GM18498 (cell line): ENCODE data around the gene RAB36.
"Not testable (repeated sequence)": the region's sequence is repeated elsewhere in the genome, so short reads cannot be mapped to it uniquely, and the experiment has no call there.

ENCODE experiments used
- ATAC-seq: cut with Tn5 transposase; IDR thresholded peaks from one replicate; pipeline ENCODE4 v1.9.1; 2021; ENCODE audit warnings: mild to moderate bottlenecking, moderate library complexity; ENCODE audit not compliant: unreplicated experiment

Gene RAB36

DNA sequence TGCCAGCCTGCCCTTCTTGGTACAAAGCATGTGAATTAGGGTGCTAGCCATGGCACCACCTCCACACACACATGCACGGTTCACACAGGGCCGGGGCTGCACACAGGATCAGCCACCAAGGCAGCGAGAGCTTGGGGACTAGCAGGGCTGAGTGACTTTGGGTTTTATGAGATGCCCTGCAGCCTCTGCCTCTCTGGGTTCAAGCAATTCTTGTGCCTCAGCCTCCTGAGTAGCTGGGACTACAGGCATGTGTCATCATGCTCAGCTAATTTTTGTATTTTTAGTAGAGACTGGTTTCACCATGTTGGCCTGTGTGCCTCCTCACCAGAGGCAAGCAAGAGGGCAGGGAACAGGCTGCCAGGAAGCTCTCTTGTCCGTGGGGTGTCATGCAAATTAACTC is 8.3 kb upstream of the RAB36 start:
- not testable (repeated sequence) for ATAC-seq

DNA sequence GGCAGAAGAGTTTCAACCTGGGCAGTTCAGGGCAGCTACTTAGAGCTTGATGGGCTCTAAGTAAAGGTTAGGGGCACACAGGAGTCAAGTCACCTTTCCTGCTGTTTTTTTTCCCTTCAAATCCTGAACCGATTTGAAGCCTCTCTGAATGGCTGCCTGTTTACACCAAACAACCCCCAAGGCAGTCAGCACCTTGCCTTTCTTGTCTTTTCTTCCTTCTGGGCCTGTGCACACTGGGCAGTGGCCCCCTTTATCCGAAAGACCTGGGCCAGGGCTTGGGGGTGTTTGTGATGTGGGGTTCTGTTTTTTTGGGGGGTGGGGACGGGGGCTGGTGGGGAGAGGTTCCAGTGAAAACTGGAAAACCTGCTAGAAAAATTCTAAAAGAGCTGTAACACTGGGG is 7.8 kb upstream of the RAB36 start:
- ATAC-seq: no peak

DNA sequence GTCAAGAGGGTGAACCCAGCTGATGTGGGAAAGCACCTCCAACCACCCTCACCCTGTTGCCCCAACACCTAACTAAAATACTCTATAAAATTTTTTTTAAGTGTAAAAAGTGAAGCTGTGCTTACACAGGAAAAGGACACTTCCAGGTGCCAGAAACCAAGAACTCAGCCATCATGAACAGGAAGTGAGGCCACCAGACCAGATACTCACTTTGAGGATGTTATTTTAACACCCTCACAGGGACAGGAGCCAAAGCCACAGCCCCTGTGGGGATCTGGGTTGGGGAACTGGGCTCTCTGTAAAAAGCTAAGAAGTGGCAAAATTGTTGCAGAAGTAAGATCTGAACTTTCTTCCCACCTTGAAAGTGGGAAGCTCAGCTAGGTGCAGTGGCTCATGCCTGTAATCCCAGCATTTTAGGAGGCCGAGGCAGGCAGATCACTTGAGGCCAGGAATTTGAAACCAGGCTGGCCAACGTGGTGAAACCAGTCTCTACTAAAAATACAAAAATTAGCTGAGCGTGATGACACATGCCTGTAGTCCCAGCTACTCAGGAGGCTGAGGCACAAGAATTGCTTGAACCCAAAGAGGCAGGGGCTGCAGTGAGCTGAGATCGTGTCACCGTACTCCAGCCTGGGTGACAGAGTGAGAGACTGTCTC is 7.2 kb upstream of the RAB36 start:
- ATAC-seq: peak; percentile 53

DNA sequence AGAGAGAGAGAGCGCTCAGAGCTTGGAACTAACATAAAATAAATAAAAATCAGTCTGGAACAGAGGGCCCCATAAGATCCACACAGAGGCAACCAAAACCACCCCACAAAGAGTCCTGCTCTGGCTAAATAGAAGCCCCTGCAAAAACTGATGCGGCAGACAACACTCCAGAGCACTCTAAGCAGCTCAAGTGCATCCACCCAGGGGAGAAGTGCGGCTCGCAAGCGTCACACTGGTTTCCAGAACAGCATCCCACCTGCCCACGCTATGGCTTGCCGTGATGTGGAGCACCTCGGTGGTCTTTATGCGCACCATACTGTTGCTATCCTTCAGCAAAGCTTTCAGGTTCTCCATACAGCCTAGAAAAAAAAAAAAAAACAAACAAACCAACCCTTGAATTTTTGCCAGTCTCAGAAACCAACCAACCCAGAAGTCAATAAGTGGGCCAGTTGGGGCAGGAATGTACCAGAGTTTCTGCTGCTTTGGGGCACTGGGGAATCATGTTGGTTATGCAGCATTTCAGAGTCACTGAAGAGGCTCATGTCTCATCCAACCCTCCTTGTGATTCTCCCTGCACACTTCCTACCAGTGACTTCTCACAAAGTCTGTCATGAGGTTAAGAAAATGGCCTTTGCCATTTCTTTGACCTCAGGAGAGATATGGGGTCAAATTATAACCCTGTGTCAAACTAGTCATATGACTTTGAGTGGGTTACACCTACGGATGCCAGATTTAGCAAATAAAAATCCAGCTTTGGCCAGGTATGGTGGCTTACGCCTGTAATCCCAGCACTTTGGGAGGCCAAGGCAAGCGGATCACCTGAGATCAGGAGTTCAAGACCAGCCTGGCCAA is 6.5 kb upstream of the RAB36 start:
- no peak for ATAC-seq

DNA sequence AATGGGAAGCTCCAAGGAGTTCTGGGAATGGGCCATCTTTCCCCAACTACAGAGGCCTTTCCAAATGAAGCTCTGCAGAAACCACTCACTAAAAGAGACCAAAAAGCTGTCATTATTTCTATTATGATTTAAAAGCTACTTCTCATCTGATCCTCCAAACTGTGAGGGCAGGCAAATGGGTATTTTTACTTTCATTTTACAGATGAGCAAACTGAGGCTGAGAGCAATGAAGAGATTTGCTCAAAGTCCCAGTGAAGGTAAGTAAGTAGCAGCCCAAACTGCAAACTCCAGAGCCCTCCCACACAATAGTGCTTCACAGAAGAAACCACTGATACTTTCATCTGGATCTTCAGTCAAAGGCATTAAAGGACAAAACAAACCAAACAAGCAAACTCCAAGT is 4.9 kb upstream of the RAB36 start:
- no peak for ATAC-seq

DNA sequence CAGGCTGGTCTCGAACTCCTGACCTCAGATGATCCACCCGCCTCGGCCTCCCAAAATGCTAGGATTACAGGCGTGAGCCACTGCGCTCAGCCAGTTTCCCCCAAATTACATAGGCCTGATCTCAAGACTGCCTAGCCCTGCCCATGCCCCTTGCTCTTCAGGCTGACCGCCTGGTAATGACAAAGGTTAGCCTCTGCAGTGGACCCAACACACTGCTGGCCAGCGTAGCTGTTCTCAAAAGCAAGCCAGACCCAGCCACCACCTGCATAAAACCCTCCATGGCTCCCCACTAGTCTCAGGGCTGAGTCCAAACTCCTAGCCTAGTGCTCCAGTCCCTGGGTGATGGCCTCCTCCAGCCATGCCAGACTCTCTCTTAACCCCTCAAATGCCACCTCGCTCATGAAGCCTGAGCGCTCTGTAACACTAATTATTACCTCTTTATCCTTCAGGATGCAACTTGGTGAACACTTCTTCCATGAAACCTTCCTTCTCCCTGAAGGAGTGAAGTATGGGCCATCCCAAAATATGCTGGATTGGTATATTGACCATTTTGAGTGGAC is 2.7 kb upstream of the RAB36 start:
- no peak for ATAC-seq

DNA sequence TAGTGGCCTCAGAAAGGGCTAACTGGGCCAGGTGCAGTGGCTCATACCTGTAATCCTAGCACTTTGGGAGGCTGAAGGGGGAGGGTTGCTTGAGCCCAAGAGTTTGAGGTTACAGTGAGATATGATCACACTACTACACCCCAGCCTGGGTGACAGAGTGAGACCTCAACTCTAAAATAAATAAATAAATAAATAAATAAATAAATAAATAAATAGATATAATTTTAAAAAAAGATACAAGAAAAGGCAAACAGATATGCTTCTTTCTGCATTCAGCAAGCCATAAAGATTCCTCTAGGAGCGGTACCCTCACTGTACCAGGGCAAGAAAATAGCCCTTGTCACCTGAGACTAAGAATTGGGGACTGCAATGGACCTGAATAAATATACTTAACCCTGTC is 2.2 kb upstream of the RAB36 start:
- no peak for ATAC-seq

DNA sequence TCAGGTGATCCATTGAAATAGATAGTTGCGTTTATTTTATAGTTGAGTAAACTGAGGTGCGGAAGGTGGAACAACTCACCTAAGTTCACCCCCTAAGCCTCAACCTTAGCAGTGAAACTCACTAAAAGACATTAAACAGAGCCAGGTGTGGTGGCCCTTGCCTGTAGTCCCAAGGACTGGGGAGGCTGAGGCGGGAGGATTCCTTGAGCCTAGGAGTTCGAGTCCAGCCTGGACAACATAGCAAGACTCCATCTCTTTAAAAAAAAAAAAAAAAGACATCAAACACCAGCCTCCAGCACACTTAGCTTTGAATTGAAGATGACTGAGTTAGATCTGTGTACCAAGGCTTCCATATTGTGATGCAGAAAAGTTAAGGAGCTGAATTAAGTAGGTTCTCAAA is 845 bp upstream of the RAB36 start:
- no peak for ATAC-seq

DNA sequence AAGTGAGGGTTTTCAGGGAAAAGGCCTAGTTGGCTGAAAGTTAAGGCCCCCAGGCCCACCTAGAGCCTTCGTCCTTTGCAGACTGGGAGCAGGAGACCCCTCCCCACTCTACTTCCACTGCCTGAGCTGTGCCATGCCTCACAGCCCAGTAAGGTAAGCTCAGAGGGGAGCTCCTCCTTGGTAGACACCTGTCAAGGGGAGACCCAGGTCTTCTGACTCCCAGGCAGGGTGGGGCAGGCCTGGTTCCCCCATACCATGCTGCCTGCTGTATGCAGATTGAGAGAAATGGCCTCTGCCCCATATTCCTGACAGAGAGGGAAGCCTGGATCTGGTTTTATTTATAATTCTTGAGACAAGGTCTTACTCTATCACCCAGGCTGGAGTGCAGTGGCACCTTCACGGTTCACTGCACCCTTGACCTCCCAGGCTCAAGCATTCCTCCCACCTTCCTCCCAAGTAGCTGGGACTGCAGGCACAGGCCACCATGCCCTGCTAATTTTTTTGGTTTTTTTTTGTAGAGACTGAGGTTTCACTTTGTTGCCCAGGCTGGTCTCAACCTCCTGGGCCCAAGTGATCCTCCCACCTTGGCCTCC is 697 bp downstream of the RAB36 start:
- ATAC-seq: no peak

DNA sequence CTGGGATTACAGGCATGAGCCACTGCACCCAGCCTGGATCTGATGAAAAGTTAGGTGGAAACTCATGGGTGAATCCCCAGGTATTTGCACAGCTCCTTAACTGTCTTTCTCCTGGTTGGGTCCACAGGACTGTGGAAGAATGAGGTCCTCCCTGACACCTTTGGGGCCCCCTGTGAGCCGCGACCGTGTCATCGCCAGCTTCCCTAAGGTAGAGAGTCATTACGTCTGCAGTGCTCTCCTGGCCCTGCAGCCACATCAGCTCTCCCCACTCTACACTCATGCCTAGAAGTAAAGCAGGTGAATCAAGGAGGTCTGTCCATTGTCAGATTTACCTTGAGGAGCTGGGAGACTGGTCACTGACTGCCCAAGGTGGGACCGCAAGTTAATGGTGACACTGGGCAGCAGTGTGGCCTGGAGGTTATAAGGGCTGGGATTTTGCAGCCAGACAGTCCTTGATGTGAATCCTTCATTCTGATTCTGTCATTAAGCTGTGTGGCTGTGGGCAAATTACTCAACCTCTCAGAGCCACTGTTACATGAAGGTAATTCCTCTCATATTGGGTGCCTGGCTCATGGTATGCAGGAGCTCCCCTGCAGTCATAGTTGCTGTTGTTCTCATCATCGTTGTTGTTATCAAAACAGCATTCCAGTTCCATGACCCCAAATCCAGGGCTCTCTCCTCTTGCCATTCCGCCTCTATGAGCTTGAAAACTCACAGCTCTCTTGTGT is 1.4 kb downstream of the RAB36 start:
- ATAC-seq: no peak

DNA sequence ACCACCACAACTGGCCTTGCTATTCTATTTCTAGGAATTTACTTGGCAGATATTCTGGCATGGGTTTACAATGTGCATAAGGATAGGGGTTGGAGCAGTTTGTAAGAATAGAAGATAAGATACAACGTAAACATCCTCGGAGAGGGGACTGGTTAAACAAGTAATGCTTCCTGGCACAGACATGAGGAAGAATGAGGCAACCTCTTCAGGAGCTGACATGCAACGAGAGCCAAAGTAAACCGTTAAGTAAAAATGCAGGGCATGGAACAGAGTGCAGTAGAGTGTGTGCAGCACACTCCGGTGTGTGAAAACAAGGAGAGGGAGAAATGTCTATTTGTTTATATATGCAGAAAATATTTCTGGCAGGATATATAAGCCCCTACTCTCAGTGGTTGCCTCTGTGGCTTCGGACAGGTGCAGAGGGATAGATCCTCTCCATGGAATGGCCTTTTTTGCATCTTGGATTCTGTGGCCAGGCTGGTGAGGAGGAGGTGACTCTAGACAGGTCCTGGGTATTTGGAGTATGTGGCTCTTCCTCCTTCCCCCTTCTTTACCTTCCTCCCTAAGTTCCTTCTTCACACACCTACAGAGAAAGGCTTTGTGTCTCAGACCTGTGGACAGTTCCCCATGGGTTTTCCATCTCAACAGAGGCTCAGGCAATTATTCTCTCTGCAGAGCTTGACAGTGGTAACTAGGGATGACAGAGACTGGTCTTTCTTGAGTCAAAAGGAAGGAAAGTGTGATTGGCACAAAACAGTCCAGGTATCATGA is 2.5 kb downstream of the RAB36 start:
- ATAC-seq: no peak

DNA sequence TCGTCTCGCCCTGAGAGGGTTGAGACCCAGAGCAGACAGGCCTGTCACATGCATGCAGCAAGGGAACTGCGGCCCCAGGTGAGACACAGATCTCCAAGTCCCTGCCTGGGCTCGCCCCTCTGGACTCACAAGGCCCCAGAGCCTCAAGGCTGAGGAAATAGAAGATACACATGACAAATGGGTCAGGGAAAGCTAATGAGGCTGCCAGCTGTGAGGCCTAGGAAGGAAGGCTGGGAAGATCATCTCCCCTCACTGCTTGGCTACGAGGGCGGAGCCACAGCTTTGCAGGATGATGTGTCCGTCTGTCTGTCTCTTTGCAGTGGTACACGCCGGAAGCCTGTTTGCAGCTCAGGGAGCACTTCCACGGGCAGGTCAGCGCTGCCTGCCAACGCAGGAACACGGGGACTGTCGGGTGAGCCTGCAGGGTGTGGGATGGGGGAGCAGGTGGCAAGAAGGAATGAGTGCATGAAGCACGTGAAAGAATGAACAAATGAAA is 4.5 kb downstream of the RAB36 start:
- no peak for ATAC-seq

DNA sequence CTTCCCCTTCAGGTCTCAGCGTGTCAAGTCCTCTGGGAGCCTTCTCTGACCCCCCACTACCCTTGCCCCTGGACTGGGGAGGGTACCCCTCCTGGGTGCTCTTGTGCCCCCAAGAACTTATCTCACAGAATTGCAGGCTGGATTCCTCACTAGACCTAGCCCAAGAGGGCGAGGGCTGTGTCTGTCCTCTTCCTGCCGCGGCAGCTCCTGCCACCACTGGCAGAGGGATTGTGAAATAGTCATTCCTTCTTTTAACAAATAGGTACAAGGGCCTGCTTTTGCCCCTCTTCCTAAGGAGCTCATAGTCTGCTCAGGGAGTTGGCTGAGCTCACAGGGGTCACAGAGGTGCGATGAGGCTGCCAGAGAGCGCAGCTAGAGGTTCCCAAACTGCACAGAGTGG is 5.5 kb downstream of the RAB36 start:
- ATAC-seq: no peak

DNA sequence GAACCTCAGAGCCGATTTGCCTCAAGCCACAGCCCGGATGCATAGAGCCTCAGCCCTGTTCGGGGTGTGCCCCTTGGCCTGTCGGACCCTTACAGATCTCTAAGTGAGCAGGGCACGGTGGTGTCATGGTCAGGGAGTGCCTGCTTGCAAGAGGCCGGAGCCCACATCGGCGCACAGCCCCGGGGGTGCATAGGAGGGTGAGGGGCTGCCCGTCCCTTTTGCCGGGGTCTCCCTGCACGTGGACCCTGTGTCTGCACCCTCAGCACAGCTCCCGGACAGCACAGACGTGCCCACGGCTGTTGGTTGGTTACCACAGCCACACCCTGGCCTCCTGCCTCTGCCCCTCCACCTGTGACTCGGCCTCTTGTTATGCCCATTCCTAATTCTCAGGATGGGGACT is 6.5 kb downstream of the RAB36 start:
- ATAC-seq: no peak

DNA sequence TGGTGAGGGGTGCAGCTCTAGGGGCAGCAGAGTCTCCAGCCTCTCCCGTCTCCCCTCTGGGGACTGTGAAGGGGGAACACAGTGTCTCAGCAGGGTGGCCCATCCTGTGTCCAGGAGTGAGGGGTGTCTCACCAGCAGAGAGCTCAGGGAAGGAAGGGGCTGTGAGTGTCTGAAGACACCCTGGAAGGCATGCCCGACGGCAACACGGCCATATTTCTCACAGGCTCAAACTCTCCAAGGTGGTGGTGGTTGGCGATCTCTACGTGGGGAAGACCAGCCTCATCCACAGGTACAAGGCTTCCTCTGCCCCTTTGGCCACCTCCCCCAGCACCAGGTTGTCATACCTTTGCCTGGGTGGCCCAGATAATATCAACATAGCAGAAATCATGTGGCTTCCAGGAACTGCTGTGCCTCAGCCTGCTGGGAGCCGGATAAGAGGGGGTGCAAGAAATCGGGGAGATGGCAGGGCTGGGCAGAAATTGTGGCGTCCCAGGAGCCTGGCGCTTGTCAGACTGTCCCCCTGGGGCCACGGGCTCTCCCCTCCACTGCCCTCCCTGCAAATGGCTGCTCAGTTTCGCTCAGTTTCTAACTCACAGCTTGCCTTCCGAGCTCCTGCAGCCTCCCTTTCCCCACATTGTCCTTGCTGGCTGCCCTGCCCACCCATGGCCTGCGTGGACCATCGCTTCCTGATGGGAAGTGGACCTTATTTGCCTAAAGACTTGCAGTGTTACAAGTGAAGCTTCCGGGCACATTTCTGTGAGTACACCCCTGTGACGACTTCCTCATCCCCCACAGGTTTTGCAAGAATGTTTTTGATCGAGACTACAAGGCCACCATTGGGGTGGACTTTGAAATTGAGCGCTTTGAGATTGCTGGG is 7.2 kb downstream of the RAB36 start:
- ATAC-seq: no peak

DNA sequence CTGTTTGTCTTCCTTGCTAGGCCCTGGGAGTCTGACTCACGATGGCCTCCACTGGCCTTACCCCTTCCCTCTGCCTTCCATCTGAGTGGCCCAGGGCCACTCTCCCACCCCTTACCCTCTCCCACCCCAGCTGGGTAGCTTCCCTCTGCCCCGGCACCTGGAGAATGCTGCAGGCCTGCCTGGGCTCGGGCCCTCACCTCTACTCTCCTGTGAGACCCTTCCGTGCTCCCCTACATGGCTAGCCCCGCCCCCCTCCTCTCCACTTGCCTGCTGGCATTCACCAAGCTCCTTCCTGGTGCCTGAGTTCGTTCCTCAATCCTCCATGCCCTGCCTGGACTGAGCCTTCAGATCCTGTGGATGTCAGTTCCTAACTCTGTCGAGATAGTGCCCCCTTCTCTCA is 8.7 kb downstream of the RAB36 start:
- ATAC-seq: no peak

DNA sequence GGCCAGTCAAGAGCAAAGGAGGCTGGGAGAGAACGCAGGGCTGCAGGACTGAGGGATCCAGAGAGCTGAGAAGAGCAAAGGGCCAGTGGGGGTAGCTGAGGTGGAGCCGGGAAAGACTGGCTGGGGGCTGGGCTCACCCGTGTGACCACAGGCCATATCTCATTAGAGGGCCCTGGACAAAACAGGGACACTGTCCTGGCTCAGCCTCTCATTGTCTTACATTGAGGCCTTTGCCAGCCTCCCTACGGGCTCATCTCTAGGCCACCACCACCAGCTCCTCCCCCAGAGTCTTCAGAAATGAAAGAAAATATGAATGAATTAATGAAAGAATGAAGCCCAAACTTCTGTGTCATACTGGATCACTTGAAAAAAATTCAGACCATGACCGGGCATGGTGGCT is 9.2 kb downstream of the RAB36 start:
- no peak for ATAC-seq

DNA sequence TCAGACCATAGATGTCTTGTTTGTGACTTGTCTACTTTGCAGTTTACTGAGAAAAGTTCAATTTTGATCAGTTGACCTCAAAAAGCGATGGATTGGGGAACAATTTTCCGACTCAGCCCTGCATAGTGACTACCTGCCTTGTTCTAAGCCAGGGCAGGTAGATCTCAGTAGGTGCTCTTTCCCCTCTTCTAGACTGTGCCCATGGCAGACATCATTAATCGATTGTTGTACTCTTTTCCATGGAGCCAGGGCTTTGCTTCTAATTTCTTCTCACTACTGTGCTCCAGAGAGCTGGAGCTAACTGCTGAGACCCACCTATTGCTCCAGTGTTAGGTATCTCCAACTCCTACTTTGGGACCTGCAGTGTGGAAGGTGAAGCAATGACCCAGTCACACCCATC is 9.9 kb downstream of the RAB36 start:
- no peak for ATAC-seq

DNA sequence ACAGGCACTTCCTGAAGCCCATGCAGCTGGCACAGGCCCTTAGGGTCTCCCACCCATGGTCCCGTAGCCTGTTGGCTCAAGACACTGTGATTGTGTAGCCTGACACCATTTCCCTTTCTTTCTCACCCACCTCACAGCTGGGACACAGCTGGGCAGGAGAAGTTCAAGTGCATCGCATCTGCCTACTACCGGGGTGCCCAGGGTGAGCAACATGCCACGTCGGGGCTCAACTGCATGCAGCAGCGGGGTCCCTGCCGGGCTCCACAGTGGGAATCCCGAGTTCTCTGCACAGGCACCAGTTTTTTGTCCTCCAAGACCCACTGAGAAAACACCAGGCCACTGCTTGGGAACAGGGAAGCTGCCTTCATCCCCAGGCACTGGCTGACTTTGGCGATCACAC is 10.6 kb downstream of the RAB36 start:
- ATAC-seq: no peak
